SH-SY5Y (cell line): ENCODE measurements around the gene DNAH17.

Experiments
- GATA2 ChIP-seq: IDR thresholded peaks from 2 replicates; pipeline ENCODE4 v1.6.1; 2011; ENCODE audit warnings: mild to moderate bottlenecking, low read depth, low read length
- GATA3 ChIP-seq: IDR thresholded peaks from 2 replicates; pipeline ENCODE4 v1.6.1; 2011; ENCODE audit warnings: low read depth, mild to moderate bottlenecking, low read length, moderate library complexity

DNA sequence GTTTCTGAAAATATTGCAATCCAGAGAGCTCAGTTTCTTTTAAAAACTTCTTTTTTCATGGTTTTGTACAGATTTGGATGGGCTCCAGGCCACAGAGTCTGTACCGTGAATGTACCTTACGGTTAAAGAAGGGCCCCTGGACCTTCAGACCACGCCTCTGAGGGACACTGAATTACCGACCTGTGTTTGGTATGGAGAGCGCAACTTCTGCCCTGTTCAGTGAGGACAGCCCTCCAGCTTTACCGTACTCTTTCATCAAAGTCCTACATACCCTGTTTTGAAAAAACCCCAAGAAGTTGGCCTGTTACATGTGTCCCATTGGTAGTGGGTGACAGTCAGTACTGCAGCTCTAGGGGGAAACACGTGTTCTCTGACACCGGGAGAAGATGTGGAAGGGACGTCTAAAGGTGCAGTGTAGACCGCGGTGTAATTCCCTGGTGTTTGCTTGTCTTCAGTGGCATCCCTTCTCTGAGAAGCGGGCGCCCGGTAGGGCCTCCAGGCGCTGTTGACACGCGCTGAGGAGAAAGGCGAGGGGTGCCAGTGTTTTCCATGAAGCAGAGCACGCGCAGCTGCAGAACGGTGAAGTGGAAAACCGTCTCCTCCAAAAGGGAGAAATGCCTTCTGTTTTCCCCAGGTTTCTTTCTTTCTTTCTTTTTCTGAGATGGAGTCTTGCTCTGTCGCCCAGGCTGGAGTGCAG lies 192.6 kb downstream of the DNAH17 start:
- TF ChIP-seq GATA2, result no peak
- no peak for TF ChIP-seq GATA3
